ENCODE results near the gene ARNT2.

ARNT2 gene

DNA sequence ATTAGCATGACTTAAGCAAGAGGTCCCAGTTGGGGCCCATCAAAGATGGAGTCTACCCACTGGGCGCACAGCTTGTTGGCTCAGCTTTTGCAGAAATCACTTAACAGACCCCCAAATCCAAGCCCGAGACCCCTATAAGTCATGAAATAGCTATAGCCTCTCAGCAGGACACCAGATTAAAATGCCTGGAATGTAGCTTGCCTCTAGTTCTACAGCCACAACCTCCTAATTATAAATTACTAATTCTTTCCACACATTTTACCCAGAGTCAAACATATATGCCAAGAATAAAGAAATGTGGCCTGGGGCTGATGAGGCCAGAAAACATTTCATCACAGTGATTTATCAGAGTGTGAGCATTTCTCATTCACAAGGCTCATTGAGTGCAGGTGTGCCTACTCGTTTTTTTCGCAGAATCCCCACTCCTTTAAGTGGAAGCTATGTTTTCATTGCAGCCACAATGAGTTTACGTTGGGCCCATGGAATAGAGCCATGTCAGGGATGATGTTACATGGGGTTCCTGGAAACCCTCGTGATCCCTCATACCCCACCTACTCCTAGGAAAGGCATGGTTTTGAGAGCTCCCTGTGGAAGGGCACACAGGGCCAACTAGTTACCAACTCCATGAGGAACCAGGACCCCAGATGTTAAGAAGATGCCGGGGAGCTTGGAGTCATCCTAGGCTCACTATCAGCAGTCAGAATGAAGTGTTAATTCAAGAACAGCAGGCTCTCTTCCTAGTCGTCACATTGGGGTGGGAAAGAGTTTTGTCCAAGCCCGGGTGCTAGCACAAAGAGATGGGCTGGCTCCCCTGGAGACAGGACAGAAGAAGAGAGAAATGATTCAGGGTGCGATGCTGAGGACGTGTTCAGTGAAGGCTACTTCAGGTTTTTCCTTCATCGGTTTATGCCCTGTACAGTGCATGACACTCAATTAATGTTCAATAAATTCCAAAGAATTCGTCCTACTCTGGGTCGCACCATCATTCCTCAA lies 200.7 kb downstream of the ARNT2 start:
- no peak for DNase-seq

- no peak for DNase-seq
Measured at GRCh38 chr15:80605591-80606150, 201.5 kb downstream of the ARNT2 start.

- no peak for DNase-seq
Measured at GRCh38 chr15:80606511-80607071, 202.4 kb downstream of the ARNT2 start.

- DNase-seq: no peak
Measured at GRCh38 chr15:80607287-80607980, 203.3 kb downstream of the ARNT2 start.

GRCh38 chr15:80608688-80609087 lies 204.5 kb downstream of the ARNT2 start:
- no peak for DNase-seq

GRCh38 chr15:80609091-80609490 lies 204.9 kb downstream of the ARNT2 start:
- no peak for DNase-seq

DNA sequence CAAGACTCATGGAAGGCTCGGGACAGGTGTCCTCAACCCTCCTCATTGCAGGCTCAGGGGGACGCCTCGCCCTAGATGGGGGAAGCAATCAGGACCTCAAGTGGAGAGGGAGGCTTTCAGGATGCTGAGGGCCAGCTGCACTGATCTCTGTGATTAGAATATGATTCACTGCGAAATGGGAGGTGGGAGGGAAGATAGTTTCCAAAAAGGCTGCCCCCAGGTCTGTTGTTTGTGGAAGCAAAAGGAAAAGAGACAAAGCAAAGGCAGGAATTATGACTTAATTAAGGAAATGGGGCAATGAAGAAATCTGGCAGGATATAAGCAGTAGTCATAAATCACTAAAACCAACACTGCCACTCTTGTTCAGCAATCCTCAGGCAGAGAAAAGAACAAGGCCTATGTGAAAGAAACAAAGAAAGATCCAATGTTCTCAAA lies 205.3 kb downstream of the ARNT2 start:
- DNase-seq: no peak

DNA sequence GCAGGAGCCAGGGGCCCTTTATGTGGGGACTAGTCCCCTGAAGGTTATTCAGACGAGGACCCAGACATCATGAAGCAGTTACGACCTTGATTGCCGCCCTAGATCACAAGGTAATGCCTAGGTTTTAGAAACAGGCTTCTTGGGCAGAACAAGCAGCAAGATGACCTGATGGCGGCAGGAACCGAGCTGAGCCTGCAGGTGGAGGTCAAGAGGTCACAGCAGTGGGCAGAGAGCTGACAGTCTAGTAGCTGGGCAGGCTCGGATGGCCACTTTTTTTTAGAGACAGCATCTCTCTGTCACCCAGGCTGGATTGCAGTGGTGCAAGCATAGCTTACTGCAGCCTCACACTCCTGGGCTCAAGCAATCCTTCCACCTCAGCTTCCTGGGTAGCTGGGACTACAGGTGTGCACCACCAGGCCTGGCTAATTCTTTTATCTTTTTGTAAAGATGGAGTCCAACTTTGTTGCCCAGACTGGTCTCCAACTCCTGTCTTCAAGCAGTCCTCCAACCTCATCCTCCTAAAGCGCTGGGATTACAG lies 207.4 kb downstream of the ARNT2 start:
- no peak for DNase-seq

- no peak for DNase-seq
Measured at GRCh38 chr15:80612118-80612823, 208.1 kb downstream of the ARNT2 start.

DNA sequence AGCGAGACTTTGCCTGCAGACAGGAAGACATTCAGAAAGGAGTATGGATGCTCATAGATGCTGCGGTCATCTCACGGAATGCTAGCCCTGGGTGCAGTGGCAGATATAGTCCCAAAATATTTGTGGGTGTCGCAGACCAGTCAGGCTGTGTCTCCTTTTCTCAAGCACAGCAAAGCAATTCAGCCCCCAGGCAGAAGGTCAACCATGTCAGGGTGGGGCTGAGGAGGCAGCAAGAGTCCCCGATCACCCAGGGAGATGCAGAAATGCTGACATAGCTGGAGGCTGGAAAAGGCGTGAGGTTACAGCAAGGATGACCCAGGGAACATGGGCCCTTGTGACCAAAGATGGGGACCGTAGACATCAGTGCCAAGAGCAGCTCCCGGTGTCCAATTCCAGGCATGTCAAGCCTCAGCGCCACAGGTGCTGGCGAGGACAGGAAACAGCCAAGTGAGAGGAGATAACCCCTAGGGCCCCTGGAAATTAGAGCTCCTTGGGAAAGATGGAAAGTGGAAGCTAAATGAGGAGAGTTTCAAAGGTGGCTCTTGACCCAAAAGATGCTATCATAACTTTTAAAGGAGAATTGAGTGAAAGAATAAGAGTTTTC lies 209.7 kb downstream of the ARNT2 start:
- no peak for DNase-seq

- DNase-seq: no peak
Measured at GRCh38 chr15:80614711-80615360, 210.7 kb downstream of the ARNT2 start.

DNA sequence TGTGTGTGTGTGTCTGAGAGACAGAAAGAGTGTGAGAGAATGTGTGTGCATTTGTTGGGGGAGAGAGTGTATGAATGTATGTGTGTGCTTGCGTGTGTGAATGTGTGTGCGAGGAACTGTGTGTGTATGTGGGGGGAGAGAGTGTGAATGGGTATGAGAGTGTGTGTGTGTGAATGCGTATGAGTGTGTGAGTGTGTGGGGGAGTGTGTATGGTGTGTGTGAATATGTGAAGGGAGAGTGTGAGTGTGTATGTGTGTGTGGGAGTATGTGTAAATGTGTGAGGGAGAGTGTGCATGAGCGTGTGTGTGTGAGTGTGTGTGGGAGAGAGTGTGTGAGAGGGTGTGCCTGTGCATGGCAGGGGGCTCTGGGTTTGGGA lies 211.2 kb downstream of the ARNT2 start:
- DNase-seq: no peak

DNA sequence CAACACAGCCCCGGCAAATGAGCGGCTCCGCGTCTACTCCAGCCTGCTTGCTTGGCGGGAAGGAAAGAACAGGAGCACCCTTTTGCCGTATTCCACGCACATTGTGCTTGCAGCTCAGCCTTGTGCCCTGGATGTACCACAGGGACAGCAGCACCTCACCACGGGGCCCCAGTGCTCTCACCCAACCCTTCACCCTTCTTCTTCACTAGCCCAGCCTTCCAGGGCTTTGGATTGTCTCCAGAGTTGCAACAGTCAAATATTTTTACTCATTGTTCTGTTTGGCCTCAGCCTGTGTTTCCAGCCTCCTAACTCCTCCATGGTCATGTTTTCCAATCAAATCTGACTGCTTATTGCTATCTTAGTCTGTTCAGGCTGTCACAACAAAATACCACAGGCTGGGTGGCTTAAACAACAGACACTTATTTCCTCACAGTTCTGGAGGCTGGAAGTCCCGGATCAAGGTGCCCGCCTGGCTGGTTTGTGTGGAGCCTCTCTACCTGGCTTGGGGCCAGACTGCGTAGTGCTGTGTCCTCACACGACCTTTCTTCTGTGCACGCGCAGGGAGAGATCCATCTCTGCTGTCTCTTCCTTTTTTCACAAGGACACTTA lies 211.7 kb downstream of the ARNT2 start:
- no peak for DNase-seq

GRCh38 chr15:80618685-80619400 lies 214.7 kb downstream of the ARNT2 start:
- no peak for DNase-seq

DNA sequence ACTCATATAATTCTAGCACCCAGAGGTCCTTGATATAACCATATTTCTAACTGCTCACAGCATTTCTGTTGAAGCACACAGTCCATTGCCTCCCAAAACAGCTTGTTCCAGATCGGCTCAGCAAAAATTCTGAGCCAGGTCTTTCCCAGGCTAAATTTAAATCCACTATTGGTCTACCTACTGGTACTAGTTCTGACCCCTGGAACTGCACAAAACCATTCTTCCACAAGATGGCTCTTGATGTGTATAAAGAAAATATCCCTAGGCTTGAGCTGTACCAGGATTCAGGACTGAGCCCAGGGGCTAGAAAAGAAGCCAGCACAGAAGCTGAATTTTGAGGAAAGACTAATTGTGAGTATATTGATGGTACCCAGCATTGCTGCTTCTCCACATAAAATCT lies 215.5 kb downstream of the ARNT2 start:
- DNase-seq: no peak

- no peak for DNase-seq
Measured at GRCh38 chr15:80620141-80620540, 216.0 kb downstream of the ARNT2 start.

GRCh38 chr15:80620931-80621330 lies 216.7 kb downstream of the ARNT2 start:
- no peak for DNase-seq

- DNase-seq: no peak
Measured at GRCh38 chr15:80626643-80627120, 222.5 kb downstream of the ARNT2 start.

DNA sequence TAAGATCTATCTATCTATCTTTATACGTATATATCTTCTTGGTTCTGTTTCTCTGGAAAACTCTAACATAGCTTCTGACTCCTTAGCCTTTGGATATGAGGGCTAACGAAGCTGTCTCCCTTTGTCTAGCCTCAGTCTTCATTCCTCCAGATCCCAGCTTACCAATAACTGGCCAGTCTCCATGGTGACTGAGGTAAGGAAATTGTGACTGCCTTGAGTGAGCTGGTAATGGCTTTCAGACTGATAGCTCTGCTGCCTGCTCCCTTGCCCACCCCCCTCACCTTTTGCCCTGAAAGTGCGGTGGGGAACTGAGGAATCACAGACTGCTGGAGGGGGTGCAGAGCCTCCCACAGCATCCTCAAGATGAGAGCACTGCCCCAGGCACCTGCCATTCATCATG lies 225.2 kb downstream of the ARNT2 start:
- no peak for DNase-seq

DNA sequence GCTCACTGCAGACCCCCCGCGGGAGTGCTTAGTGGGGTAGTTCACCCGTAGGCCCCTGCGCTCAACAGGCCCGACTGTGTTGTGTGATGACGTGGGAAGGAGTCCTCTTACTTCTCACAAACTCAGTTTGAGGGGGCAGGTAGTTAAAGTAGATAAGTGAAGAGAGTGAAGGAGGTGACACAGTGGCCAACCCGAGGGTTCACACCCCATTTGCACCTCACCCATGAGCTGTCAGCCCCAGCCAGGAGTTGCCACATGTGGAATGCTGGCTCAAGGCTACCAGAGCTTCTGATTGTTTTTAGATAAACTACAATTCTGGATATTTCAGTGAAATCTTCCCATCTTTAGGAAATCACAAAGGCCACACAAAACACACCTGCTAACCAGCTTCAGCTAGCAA lies 226.8 kb downstream of the ARNT2 start:
- DNase-seq: no peak

Data from stimulated activated naive CD4-positive, alpha-beta T cell treated with Interleukin-2 at 50 U/mL for 16 hours (primary cell).